Epithelial cell of esophagus (primary cell): ENCODE data around the gene PTGIR.

Experiments used
- DNase-seq: peaks from one replicate; pipeline ENCODE4 v3.0.0; 2010; ENCODE audit warnings: low read depth
- H3K4me3 ChIP-seq: 2 replicates; pipeline ENCODE4 v1.5.1; 2011; ENCODE audit warnings: mild to moderate bottlenecking, low read length, control low read depth
- CTCF ChIP-seq: IDR thresholded peaks from 2 replicates; pipeline ENCODE4 v1.5.1; 2011; ENCODE audit warnings: low read depth, mild to moderate bottlenecking, low read length, control low read depth, inconsistent platforms; ENCODE audit not compliant: insufficient read depth; ENCODE audit errors: missing control alignments

Gene PTGIR

DNA sequence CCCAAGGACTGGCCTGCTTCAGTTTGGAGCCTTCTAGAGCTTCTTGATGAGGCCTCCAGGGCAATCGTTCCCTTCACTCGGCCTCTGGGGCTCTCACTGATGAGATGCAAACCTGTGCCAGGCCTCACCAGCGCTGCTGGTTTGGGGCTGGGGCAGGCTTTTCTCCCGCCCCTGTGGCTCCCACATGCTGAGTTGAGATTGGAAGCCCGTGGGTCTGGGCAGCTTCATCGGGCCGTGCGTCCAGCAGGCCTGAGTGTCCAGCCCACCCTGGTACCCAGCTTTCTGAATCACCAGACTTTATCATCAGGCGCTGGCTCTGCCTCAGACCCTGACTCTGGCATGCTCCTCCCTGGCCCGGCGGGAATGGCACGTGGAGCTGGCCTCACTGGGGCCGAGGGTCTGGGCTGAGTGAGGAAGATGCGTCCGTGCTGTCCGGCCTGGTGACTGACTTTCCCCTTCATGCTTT is 19.5 kb downstream of the PTGIR start:
- no peak overlapping the region for H3K4me3 ChIP-seq
- DNase-seq, result no peak
- TF ChIP-seq CTCF, result no peak

- no peak for TF ChIP-seq CTCF
- no peak for DNase-seq
- no peak overlapping the region for H3K4me3 ChIP-seq
These were observed 20.0 kb downstream of the PTGIR start for GRCh38 chr19:46604781-46605355.

- H3K4me3 ChIP-seq, result no peak overlapping the region
- no peak for DNase-seq
- no peak for TF ChIP-seq CTCF
These were observed 21.1 kb downstream of the PTGIR start for GRCh38 chr19:46603752-46604231.

GRCh38 chr19:46603195-46603637 is 21.7 kb downstream of the PTGIR start:
- H3K4me3 ChIP-seq, result peak overlapping the region; percentile 94
- TF ChIP-seq CTCF, result no peak
- DNase-seq, result no peak

- no peak for DNase-seq
- H3K4me3 ChIP-seq, result peak overlapping the region; percentile 94
- no peak for TF ChIP-seq CTCF
These were observed 22.3 kb downstream of the PTGIR start for GRCh38 chr19:46602392-46603194.

DNA sequence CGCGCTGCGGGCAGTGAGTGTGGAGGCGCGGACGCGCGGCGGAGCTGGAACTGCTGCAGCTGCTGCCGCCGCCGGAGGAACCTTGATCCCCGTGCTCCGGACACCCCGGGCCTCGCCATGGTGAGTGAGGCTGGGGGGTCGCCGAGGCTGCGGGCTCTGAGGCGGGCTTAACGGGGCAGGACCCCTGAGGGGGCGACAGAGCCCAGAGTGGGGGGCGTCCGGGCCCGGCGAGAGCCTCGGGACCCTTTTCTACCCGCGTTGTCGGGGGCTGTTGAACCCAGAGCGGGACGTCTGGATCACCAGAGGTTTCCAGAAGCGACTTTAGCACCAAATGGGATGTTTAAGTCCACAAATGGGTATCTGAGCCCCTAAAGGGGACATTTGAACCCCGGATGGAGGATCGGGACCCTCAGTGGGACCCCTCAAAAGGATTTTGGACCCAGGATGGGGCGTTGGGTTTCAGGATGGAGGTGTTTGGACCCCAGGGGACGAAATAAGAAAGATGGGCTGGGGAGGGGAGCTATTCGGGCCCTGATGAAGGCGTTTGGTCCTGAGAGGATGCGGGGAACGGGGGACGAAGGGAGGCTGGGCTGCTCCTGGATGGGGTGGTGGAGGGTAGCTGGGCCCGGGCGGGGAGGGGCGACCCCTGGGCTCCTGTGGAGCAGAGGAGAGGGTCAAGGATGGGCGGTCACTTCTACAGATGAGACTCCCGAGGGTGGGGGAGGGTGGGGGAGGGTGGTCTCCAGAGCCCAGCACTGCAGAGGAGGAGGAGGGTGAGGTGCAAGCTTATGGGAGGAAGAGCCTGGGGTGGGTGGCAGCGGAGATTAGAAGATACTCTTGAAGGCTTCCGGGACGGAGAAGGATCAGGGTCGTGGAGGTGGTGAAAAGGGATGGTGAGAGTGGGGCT is 23.3 kb downstream of the PTGIR start, which contains the start of gene CALM3:
CALM3 (plus strand) TSS at position 13 of the 907 bp plus-strand sequence; CDS start at position 118, 105 bp downstream.
- no peak for TF ChIP-seq CTCF
- no peak for DNase-seq
- H3K4me3 ChIP-seq, result peak within 1 kb of the TSS; percentile 94
